Measurements from ENCODE around the gene SLC4A3. TPM values are rescaled to one million over a fixed set of nuclear protein-coding genes. Genes with fewer than 3 reads are reported as not detected.
"Not testable (repeated sequence)": the region's sequence is repeated elsewhere in the genome, so short reads cannot be mapped to it uniquely, and the experiment has no call there.

The SLC4A3 gene
- total RNA-seq, 1 experiment from 2014 or later, result 8.7 TPM

GRCh38 chr2:219681694-219682300, 54.4 kb downstream of the SLC4A3 start (continued):
- TF ChIP-seq, protein P1, sequence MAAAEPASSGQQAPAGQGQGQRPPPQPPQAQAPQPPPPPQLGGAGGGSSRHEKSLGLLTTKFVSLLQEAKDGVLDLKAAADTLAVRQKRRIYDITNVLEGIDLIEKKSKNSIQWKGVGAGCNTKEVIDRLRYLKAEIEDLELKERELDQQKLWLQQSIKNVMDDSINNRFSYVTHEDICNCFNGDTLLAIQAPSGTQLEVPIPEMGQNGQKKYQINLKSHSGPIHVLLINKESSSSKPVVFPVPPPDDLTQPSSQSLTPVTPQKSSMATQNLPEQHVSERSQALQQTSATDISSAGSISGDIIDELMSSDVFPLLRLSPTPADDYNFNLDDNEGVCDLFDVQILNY (CRISPR knock-in tag; IDR thresholded peaks at IDR 0.05), result no peak
- no peak for TF ChIP-seq GRHL2 (CRISPR knock-in tag; IDR thresholded peaks at IDR 0.05; ENCODE audit: insufficient replicate concordance, severe bottlenecking)
- TF ChIP-seq PRDM15 (CRISPR knock-in tag; IDR thresholded peaks at IDR 0.05), result no peak
- no peak for TF ChIP-seq ESRRA (CRISPR knock-in tag; IDR thresholded peaks at IDR 0.05; ENCODE audit: borderline replicate concordance)
- TF ChIP-seq GTF2I (CRISPR knock-in tag; conservative IDR thresholded peaks at IDR 0.05), result no peak
- TF ChIP-seq NR3C1 (CRISPR knock-in tag; conservative IDR thresholded peaks at IDR 0.05; ENCODE audit: low read depth), result no peak
- TF ChIP-seq TCF7 (CRISPR knock-in tag; IDR thresholded peaks at IDR 0.05; ENCODE audit: low read depth), result no peak
- TF ChIP-seq ZNF263 (CRISPR knock-in tag; IDR thresholded peaks at IDR 0.05; ENCODE audit: low read depth), result no peak
- TF ChIP-seq, protein P2, sequence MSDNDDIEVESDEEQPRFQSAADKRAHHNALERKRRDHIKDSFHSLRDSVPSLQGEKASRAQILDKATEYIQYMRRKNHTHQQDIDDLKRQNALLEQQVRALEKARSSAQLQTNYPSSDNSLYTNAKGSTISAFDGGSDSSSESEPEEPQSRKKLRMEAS (CRISPR knock-in tag; IDR thresholded peaks at IDR 0.05), result no peak

GRCh38 chr2:219683474-219683873, 56.0 kb downstream of the SLC4A3 start:
- DNase-seq (ENCODE audit: low spot score); ATAC-seq; H3K4me3 Mint-ChIP-seq; POLR2A ChIA-PET: not testable (repeated sequence)
- CTCF ChIA-PET, result interaction anchor here (2.8 kb wide), 1 partner anchor 41 kb away, joined by 8 read pairs; no protein-coding TSS in a partner anchor
- Mint-ChIP-seq H3K9me3 (peaks cover 43% of the 10 kb centered on the region), H3K27ac (peak overlapping the region; percentile 22; the same call in 1 of the 2 replicates), H3K27me3 (ENCODE audit: low read depth) (peaks cover 12% of the 10 kb centered on the region), H3K36me3 (peaks cover 27% of the 10 kb centered on the region), H3K4me1 (peaks cover 37% of the 10 kb centered on the region)

DNA sequence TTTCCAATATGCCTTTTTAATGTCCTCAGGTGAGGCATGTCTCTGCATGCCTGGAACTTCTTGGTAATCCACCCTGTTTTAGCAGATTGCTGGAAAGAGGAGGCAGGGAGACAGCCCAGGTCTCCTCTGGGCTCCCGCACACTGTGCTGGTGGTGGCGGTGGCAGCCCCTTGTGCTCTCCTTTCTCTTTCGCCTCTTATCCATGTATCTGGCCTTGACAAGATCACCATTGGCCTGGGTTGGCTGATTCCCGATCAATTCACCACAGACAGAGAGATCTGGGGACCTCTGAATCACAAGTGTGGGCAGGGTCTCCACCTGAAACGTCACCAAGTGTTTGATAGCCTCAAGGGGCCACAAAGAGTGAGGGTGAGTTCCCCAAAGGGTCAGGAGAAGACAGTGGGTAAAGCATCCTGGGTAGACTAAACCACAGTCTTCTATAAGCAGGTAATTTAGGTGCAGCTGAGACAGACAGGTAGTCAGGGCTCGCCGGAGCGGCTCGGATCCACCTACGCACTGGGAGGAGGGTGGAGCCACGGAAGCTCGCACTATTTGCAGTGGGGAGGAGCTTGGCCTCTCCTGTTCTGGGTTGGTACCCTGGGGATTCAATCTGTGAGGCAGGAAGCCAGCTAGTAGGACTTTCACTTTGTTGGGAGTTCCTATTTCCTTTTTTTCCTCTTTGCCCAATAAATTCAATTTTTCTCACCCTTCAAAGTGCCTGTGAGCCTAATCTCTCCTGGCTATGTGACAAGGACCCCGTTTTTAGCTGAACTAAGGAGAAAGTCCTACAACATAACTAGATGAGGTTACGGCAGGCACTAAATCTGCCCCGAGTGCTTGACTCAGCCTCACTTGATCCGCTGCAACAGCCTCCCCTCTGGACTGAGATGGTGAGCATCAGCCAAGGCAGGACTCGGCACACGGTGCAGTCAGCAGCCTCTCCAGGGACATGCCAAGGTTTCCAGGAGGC, 57.6 kb downstream of the SLC4A3 start:
- DNase-seq (ENCODE audit: low spot score), result peak; percentile 74
- H3K27ac Mint-ChIP-seq, result peak overlapping the region; percentile 97
- peaks cover 32% of the 10 kb centered on the region for H3K9me3 Mint-ChIP-seq
- peaks cover 12% of the 10 kb centered on the region for H3K27me3 Mint-ChIP-seq (ENCODE audit: low read depth)
- TF ChIP-seq JUN (CRISPR knock-in tag; IDR thresholded peaks at IDR 0.05), result no peak
- 0 out of 2 replicates have a peak, but pooled peaks have one; percentile 25 for TF ChIP-seq TEAD1 (CRISPR knock-in tag; IDR thresholded peaks at IDR 0.05)
- TF ChIP-seq, protein P1 (CRISPR knock-in tag; IDR thresholded peaks at IDR 0.05), result no peak
- 0 out of 2 replicates have a peak, but pooled peaks have one; percentile 43 for TF ChIP-seq PRRX2 (CRISPR knock-in tag; IDR thresholded peaks at IDR 0.05)
- TF ChIP-seq CBFB (CRISPR knock-in tag; IDR thresholded peaks at IDR 0.05; ENCODE audit: low read depth), result no peak
- no peak for TF ChIP-seq NR1H2 (CRISPR knock-in tag; IDR thresholded peaks at IDR 0.05)
- TF ChIP-seq OVOL2 (CRISPR knock-in tag; IDR thresholded peaks at IDR 0.05; ENCODE audit: borderline replicate concordance), result no peak
- no peak for TF ChIP-seq ZNF396 (CRISPR knock-in tag; IDR thresholded peaks at IDR 0.05; ENCODE audit: borderline replicate concordance)
- TF ChIP-seq TP53 (CRISPR knock-in tag; IDR thresholded peaks at IDR 0.05), result peak; percentile 69; the same call in 1 of the 2 replicates
- TF ChIP-seq NR2C2 (CRISPR knock-in tag; IDR thresholded peaks at IDR 0.05), result no peak
- TF ChIP-seq SP1 (CRISPR knock-in tag; conservative IDR thresholded peaks at IDR 0.05), result peak; percentile 58; the same call in 1 of the 2 replicates
- TF ChIP-seq RORB (CRISPR knock-in tag; IDR thresholded peaks at IDR 0.05), result no peak
- TF ChIP-seq ZNF416 (CRISPR knock-in tag; IDR thresholded peaks at IDR 0.05), result no peak
- TF ChIP-seq GRHL2 (CRISPR knock-in tag; IDR thresholded peaks at IDR 0.05; ENCODE audit: insufficient replicate concordance, severe bottlenecking), result no peak
- 0 out of 2 replicates have a peak, but pooled peaks have one; percentile 33 for TF ChIP-seq CREB1 (CRISPR knock-in tag; IDR thresholded peaks at IDR 0.05)
- TF ChIP-seq, protein P3, sequence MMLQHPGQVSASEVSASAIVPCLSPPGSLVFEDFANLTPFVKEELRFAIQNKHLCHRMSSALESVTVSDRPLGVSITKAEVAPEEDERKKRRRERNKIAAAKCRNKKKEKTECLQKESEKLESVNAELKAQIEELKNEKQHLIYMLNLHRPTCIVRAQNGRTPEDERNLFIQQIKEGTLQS (CRISPR knock-in tag; conservative IDR thresholded peaks at IDR 0.05), result no peak
- peak; percentile 35; the same call in 1 of the 2 replicates for TF ChIP-seq EMX1 (CRISPR knock-in tag; IDR thresholded peaks at IDR 0.05)
- TF ChIP-seq FOXK1 (CRISPR knock-in tag; IDR thresholded peaks at IDR 0.05), result 0 out of 2 replicates have a peak, but pooled peaks have one; percentile 42
- 0 out of 2 replicates have a peak, but pooled peaks have one; percentile 20 for TF ChIP-seq ZBTB21 (CRISPR knock-in tag; IDR thresholded peaks at IDR 0.05; ENCODE audit: borderline replicate concordance)
- peaks cover 50% of the 10 kb centered on the region for H3K4me1 Mint-ChIP-seq
- H3K4me3 Mint-ChIP-seq, result peak overlapping the region; percentile 51
- CTCF ChIA-PET, result interaction anchor here (0.7 to 1.3 kb wide), 9 partner anchors 14 to 209 kb away, joined by 3 to 7 read pairs (median 3); no protein-coding TSS in a partner anchor
- H3K36me3 Mint-ChIP-seq, result peaks cover 27% of the 10 kb centered on the region
- peak; percentile 95 for ATAC-seq
- POLR2A ChIA-PET, result interaction anchor here (0.6 to 1.2 kb wide), 7 partner anchors 10 to 124 kb away, joined by 3 read pairs; partner anchors contain the start of gene OBSL1
